ENCODE data around the gene CLPTM1.

DNA sequence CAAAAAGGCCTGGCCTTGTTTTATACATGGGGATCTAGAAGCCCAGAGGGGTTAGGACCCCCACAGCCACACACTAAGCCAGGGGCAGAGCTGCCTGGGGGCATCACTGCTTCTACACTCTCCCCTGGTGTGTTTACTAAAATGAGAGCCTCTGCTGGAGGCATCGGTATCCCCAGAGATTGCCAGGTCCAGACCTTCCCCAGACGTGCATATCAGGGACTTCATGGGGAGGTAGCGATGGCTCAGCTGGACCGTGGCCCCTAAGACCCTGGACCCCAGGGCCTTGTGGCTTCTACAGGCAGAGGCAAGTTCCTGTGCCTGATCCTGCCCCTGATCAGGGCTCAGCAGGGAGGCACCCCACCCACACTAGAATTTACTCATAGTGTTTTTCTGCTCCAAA lies 13.5 kb downstream of the CLPTM1 start:
- TF ChIP-seq CTCF (IDR thresholded peaks at IDR 0.05; ENCODE audit: insufficient read depth, low read length, poor library complexity, severe bottlenecking) (no peak), EZH2phosphoT487 (conservative IDR thresholded peaks at IDR 0.05; ENCODE audit: low read length) (no peak)

All from SU-DHL-6 (cell line).